Measurements from ENCODE around the gene EDC3.

GRCh38 chr15:74632601-74633000 is 63.2 kb downstream of the EDC3 start:
- TF ChIP-seq CTCF (IDR thresholded peaks at IDR 0.05) (no peak), POLR2A (IDR thresholded peaks at IDR 0.05) (no peak)
